Fibroblast of gingiva (primary cell): Measurements from ENCODE around the gene TSR3.

ENCODE experiments used
- DNase-seq: peaks from one replicate; pipeline ENCODE4 v3.0.0-alpha.2; 2011; ENCODE audit warnings: low read depth

The TSR3 gene

DNA sequence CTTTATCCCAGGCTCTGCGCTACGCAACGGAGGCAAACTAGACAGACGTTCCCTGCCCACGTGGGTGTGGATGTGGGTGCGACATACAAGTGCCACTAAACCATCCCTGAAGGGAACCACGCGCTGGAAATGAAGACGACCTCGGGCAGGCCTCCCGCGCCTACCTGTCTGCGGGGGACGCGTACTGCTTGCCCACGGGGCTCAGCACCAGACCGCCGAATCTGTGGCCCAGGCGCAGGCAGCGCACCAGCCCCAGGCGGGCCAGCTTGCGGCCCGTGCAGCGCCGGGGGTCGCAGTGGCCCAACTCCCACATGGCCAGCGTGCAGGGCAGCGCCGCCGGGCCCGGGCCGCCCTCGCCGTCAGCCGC is 480 bp downstream of the TSR3 start:
- no peak for DNase-seq

GRCh38 chr16:1350691-1351090 is 987 bp downstream of the TSR3 start:
- DNase-seq: no peak

- no peak for DNase-seq
Observed at GRCh38 chr16:1349951-1350350, 1.7 kb downstream of the TSR3 start.

GRCh38 chr16:1349351-1349750 is 2.3 kb downstream of the TSR3 start:
- no peak for DNase-seq

DNA sequence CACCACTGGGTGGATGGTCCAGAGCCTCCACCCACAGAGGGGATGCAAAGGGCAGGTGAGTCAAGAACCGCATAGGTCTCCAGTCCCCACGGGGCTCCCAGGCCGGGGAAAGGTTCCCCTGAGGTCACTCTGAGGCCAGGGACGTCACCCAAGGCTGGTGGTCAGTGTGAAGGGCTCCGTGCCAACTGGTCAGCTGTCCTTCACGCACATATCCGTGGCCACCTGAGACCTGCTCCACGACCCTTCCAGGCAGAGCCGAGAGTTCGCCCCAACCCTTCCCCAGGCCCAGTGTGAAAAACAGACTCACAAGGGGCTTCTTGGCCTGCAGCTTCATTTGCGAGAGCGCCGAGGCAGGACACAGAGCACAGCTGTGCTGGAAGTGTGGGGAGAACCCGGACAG is 2.8 kb downstream of the TSR3 start:
- DNase-seq: no peak

DNA sequence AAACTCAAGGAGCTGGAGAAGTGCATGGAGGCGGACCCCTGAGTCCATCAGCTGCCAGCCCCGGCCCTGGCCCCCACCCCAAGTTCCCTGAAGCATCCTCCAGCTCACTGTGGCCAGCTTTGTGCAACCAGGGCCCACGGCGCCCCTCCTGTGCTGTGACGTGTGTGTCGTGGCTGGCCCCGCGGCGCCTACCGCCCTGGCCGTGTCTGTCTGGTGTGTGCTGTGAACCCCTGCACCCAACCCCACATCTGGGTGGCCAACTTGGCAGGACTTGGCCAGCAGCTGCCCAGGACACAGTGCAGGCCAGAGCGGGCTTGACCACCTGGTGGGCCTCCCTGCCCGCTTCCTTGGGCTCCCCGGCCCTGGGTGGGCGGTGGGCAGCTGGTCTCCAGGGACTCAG is 3.2 kb downstream of the TSR3 start:
- no peak for DNase-seq

DNA sequence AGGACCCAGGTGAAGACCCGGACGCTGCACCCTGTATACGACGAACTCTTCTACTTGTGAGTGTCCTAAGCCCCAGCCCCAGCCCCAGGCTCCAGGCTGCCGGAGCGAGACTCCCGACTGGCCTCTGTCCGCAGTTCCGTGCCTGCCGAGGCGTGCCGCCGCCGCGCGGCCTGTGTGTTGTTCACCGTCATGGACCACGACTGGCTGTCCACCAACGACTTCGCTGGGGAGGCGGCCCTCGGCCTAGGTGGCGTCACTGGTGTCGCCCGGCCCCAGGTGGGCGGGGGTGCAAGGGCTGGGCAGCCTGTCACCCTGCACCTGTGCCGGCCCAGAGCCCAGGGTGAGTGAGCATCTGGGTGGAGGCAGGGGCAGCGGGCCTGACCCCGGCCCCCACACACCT is 3.7 kb downstream of the TSR3 start:
- DNase-seq: no peak

- no peak for DNase-seq
Observed at GRCh38 chr16:1347286-1347855, 4.3 kb downstream of the TSR3 start.

DNA sequence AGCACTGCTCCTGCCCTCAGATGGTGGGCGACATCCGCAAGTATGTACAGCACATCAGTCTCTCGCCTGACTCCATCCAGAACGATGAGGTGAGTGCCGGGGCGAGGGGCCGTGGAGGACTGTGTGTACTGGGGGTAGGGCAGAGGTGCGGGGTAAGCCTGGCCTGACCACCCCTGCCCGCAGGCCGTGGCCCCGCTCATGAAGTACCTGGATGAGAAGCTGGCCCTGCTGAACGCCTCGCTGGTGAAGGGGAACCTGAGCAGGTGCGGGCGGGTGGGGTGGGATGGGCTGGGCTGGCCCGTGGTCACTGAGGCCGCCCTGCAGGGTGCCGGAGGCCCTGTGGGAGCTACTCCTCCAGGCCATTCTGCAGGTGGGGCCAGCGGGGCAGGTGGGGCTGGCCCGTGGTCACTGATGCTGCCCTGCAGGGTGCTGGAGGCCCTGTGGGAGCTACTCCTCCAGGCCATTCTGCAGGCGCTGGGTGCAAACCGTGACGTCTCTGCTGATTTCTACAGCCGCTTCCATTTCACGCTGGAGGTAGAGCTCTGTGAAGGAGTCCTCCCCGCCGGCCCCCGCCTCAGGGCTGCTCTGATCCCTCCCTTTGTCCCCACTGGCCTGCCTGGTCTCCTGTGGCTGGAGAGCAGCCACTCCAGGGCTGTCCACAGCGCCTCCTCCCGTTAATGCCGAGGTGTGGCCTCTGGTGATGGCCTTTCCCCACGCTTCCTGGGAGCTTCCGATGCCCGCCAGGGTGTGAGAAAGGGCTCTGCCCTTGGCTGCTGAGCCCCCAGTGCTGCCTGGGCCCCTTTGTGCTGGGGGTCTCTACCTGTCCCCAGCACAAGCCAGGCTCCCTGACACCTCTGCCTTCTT is 5.0 kb downstream of the TSR3 start:
- DNase-seq: no peak

GRCh38 chr16:1345651-1346421 is 5.8 kb downstream of the TSR3 start:
- no peak for DNase-seq

GRCh38 chr16:1345087-1345486 is 6.6 kb downstream of the TSR3 start:
- DNase-seq: no peak

GRCh38 chr16:1344499-1344898 is 7.2 kb downstream of the TSR3 start:
- no peak for DNase-seq

GRCh38 chr16:1343428-1344242 is 8.0 kb downstream of the TSR3 start:
- no peak for DNase-seq

- peak; percentile 50 for DNase-seq
Observed at GRCh38 chr16:1342526-1343427, 8.9 kb downstream of the TSR3 start.

- no peak for DNase-seq
Observed at GRCh38 chr16:1341495-1342420, 9.9 kb downstream of the TSR3 start.

- no peak for DNase-seq
Observed at GRCh38 chr16:1340730-1341494, 10.8 kb downstream of the TSR3 start.

DNA sequence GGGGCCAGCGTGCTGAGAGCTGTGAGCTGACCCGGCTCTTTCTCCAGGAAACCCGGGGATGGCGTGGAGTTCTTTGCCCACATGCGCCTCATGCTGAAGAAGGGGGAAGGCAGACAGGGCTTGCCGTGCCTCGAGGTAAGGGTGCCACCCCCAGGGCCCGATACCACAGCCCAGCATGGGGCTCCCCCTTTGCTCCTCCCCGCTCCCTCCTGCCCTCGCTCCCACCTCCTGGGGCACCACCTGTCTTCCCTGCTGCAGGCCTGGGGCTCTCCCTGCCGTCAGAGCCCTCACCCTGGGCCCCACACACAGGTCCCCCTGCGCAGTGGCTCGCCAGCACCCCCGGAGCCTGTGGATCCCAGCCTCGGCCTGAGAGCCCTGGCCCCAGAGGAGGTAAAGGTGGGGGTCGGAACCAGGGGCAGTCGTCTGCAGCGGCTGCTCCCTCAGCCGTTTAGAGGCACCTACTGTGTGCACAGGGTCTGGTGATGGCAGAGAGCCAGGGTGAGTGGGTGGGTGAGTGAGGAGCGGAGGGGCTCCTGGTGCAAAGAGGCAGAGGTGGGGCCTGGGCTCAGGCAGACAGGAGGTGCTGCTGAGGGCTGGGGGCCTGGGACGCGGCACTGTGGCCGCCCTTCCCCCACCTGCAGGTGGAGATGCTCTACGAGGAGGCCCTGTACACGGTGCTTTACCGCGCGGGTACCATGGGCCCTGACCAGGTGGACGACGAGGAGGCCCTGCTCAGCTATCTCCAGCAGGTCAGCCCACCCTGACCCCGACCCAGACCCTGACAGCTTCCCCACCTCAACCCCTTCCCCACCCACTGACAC is 12.6 kb downstream of the TSR3 start:
- DNase-seq: no peak

GRCh38 chr16:1338119-1338730 is 13.5 kb downstream of the TSR3 start:
- DNase-seq: no peak
